HG03064 (cell line): ENCODE results near the gene CCN2.

Source experiments
- ATAC-seq: cut with Tn5 transposase; IDR thresholded peaks from one replicate; pipeline ENCODE4 v1.9.1; 2021; ENCODE audit warnings: low read depth; ENCODE audit not compliant: unreplicated experiment

CCN2 gene

GRCh38 chr6:131968656-131969055 lies 17.5 kb upstream of the CCN2 start:
- ATAC-seq = no peak

- no peak for ATAC-seq
These were observed 16.8 kb upstream of the CCN2 start for GRCh38 chr6:131967948-131968347.

- ATAC-seq = no peak
These were observed 15.3 kb upstream of the CCN2 start for GRCh38 chr6:131966443-131966842.

GRCh38 chr6:131963063-131963462 lies 11.9 kb upstream of the CCN2 start:
- no peak for ATAC-seq

GRCh38 chr6:131960371-131961133 lies 9.4 kb upstream of the CCN2 start:
- ATAC-seq = no peak

GRCh38 chr6:131958542-131959470 lies 7.6 kb upstream of the CCN2 start:
- ATAC-seq = no peak

- ATAC-seq = no peak
These were observed 6.9 kb upstream of the CCN2 start for GRCh38 chr6:131958095-131958494.

GRCh38 chr6:131955876-131956275 lies 4.7 kb upstream of the CCN2 start:
- no peak for ATAC-seq

GRCh38 chr6:131955192-131955591 lies 4.0 kb upstream of the CCN2 start:
- no peak for ATAC-seq

- ATAC-seq = no peak
These were observed 3.6 kb upstream of the CCN2 start for GRCh38 chr6:131954775-131955107.

GRCh38 chr6:131954059-131954774 lies 3.0 kb upstream of the CCN2 start:
- no peak for ATAC-seq

- no peak for ATAC-seq
These were observed 1.8 kb upstream of the CCN2 start for GRCh38 chr6:131952886-131953509.

- ATAC-seq = no peak
These were observed 531 bp upstream of the CCN2 start for GRCh38 chr6:131951576-131952230.

GRCh38 chr6:131949909-131950766 lies 1.0 kb downstream of the CCN2 start:
- no peak for ATAC-seq

GRCh38 chr6:131949620-131949908 lies 1.6 kb downstream of the CCN2 start:
- no peak for ATAC-seq

- ATAC-seq = no peak
These were observed 2.2 kb downstream of the CCN2 start for GRCh38 chr6:131948692-131949619.

GRCh38 chr6:131947986-131948661 lies 3.0 kb downstream of the CCN2 start:
- ATAC-seq = no peak
